ENCODE measurements around the gene ENOX2. TPM values are rescaled to one million over a fixed set of nuclear protein-coding genes. Genes with fewer than 3 reads are reported as not detected.

ENOX2 gene
- total and polyA plus RNA-seq, 2 donors (not counting 1 experiment from before 2014, with no cell fraction given), result 5.1 to 18.8 TPM

DNA sequence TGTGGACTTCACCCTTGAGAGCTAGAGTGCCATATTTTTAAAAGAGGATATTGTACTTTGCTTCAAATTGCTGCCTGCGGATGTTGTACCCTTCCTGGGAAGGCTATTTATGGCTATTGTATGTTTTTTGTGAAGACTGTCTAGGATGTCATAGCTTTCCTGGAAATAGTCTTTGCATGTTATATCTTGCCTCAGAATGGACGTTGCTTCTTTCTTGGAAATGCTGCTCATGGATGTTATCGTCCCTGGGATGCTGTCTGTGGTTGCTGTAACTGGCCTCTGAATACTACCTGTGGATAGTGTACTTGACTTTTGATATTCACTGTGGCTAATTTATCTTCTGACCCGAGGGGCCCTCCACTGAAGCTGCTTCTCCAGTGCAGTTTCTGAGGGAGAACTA, 146.8 kb downstream of the ENOX2 start:
- H3K4me3 Mint-ChIP-seq, result no peak overlapping the region
- no peaks in the 10 kb centered on the region for H3K9me3 ChIP-seq (ENCODE audit: control extremely low read depth in 1 of 3, control insufficient read depth in 2 of 3, insufficient read depth in 1 of 3, low read length in 2 of 3)
- ATAC-seq (ENCODE audit: low read depth), result no peak
- H4K20me1 ChIP-seq (ENCODE audit: control insufficient read depth, insufficient read depth, low read length, poor library complexity, severe bottlenecking), result no peaks in the 10 kb centered on the region
- no peak overlapping the region for H2AFZ ChIP-seq (ENCODE audit: insufficient read depth, low read depth, low read length, poor library complexity, severe bottlenecking)
- DNase-seq, result no peak
- H3K27ac ChIP-seq (ENCODE audit: low read length in 2 of 2), result no peak overlapping the region
- CTCF ChIA-PET, result no interaction called here
- intact Hi-C loops (cut with micrococcal nuclease), result no loop called here
- TF ChIP-seq, protein P1, sequence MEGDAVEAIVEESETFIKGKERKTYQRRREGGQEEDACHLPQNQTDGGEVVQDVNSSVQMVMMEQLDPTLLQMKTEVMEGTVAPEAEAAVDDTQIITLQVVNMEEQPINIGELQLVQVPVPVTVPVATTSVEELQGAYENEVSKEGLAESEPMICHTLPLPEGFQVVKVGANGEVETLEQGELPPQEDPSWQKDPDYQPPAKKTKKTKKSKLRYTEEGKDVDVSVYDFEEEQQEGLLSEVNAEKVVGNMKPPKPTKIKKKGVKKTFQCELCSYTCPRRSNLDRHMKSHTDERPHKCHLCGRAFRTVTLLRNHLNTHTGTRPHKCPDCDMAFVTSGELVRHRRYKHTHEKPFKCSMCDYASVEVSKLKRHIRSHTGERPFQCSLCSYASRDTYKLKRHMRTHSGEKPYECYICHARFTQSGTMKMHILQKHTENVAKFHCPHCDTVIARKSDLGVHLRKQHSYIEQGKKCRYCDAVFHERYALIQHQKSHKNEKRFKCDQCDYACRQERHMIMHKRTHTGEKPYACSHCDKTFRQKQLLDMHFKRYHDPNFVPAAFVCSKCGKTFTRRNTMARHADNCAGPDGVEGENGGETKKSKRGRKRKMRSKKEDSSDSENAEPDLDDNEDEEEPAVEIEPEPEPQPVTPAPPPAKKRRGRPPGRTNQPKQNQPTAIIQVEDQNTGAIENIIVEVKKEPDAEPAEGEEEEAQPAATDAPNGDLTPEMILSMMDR (IDR thresholded peaks at IDR 0.05), result no peak
- TF ChIP-seq EZH2 (IDR thresholded peaks at IDR 0.05; ENCODE audit: borderline replicate concordance, insufficient read depth, low read depth, low read length, poor library complexity, severe bottlenecking), result no peak
- POLR2A ChIA-PET, result no interaction called here
- no peak overlapping the region for H3K9ac ChIP-seq (ENCODE audit: low read length)
- no peaks in the 10 kb centered on the region for H3K27me3 Mint-ChIP-seq
- no peaks in the 10 kb centered on the region for H3K27me3 ChIP-seq (replicated peaks in 1 of 4; ENCODE audit: control extremely low read depth in 1 of 4, control insufficient read depth in 3 of 4, insufficient read depth in 4 of 4, low read length in 3 of 4)
- H3K79me2 ChIP-seq (ENCODE audit: control insufficient read depth, insufficient read depth, low read length), result no peaks in the 10 kb centered on the region
- H3K4me2 ChIP-seq (replicated peaks; ENCODE audit: low read depth, low read length, poor library complexity, severe bottlenecking), result no peak overlapping the region
- H3K36me3 ChIP-seq (replicated peaks in 1 of 2; ENCODE audit: control extremely low read depth in 1 of 2, control insufficient read depth in 1 of 2, extremely low read depth in 1 of 2, insufficient read depth in 2 of 2, low read length in 1 of 2), result no peaks in the 10 kb centered on the region
- H3K9me3 Mint-ChIP-seq (ENCODE audit: insufficient read depth), result no peaks in the 10 kb centered on the region
- H3K4me1 ChIP-seq (ENCODE audit: control insufficient read depth in 2 of 2, insufficient read depth in 2 of 2, low read length in 2 of 2), result no peaks in the 10 kb centered on the region
- H3K27ac Mint-ChIP-seq, result no peak overlapping the region
- H3K4me1 Mint-ChIP-seq, result peaks cover 7% of the 10 kb centered on the region
- WGBS (ENCODE audit: insufficient coverage), result 95% methylated on average over 2 of the region's 4 CpGs
- no peak overlapping the region for H3K4me3 ChIP-seq (ENCODE audit: control extremely low read depth in 1 of 5, extremely low read depth in 1 of 5, insufficient read depth in 1 of 5, low read depth in 2 of 5, low read length in 4 of 5)

DNA sequence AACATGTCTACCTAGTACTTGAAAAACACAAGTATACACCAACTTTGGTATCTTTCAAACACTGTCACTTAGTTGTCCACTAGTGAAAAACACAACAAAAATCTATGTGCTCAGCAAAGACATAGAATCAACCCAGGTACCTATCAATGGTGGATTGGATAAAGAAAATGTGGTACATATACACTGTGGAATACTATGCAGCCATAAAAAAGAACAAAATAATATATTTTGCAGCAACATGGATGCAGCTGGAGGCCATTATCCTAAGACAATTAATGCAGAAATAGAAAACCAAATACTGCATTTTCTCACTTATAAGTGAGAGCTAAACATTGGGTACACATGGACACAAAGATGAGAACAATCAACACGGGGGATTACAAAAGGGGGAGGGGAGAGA, 148.7 kb downstream of the ENOX2 start:
- H3K27me3 ChIP-seq (replicated peaks in 1 of 4; ENCODE audit: control extremely low read depth in 1 of 4, control insufficient read depth in 3 of 4, insufficient read depth in 4 of 4, low read length in 3 of 4), result no peaks in the 10 kb centered on the region
- ATAC-seq (ENCODE audit: low read depth) (no peak), DNase-seq (no peak)
- no peak overlapping the region for H3K27ac Mint-ChIP-seq
- H3K9me3 ChIP-seq (ENCODE audit: control extremely low read depth in 1 of 3, control insufficient read depth in 2 of 3, insufficient read depth in 1 of 3, low read length in 2 of 3), result no peaks in the 10 kb centered on the region
- H3K4me2 ChIP-seq (replicated peaks; ENCODE audit: low read depth, low read length, poor library complexity, severe bottlenecking), result no peak overlapping the region
- no peaks in the 10 kb centered on the region for H4K20me1 ChIP-seq (ENCODE audit: control insufficient read depth, insufficient read depth, low read length, poor library complexity, severe bottlenecking)
- no peak overlapping the region for H2AFZ ChIP-seq (ENCODE audit: insufficient read depth, low read depth, low read length, poor library complexity, severe bottlenecking)
- no peak overlapping the region for H3K4me3 Mint-ChIP-seq
- intact Hi-C loops (cut with micrococcal nuclease), result no loop called here
- H3K36me3 ChIP-seq (replicated peaks in 1 of 2; ENCODE audit: control extremely low read depth in 1 of 2, control insufficient read depth in 1 of 2, extremely low read depth in 1 of 2, insufficient read depth in 2 of 2, low read length in 1 of 2), result no peaks in the 10 kb centered on the region
- POLR2A ChIA-PET, result no interaction called here
- H3K27ac ChIP-seq (ENCODE audit: low read length in 2 of 2), result no peak overlapping the region
- no peaks in the 10 kb centered on the region for H3K4me1 Mint-ChIP-seq
- no peaks in the 10 kb centered on the region for H3K27me3 Mint-ChIP-seq
- H3K9ac ChIP-seq (ENCODE audit: low read length), result no peak overlapping the region
- H3K4me1 ChIP-seq (ENCODE audit: control insufficient read depth in 2 of 2, insufficient read depth in 2 of 2, low read length in 2 of 2), result no peaks in the 10 kb centered on the region
- TF ChIP-seq, protein P1 (IDR thresholded peaks at IDR 0.05), result no peak
- H3K4me3 ChIP-seq (ENCODE audit: control extremely low read depth in 1 of 5, extremely low read depth in 1 of 5, insufficient read depth in 1 of 5, low read depth in 2 of 5, low read length in 4 of 5), result no peak overlapping the region
- H3K79me2 ChIP-seq (ENCODE audit: control insufficient read depth, insufficient read depth, low read length), result no peaks in the 10 kb centered on the region
- CTCF ChIA-PET, result no interaction called here
- WGBS (ENCODE audit: insufficient coverage), result no CpG with 5 or more reads among the region's 1 CpG
- no peaks in the 10 kb centered on the region for H3K9me3 Mint-ChIP-seq (ENCODE audit: insufficient read depth)
